Measurements from ENCODE around the gene RHOF. TPM values are rescaled to one million over a fixed set of nuclear protein-coding genes. Genes with fewer than 3 reads are reported as not detected.

The RHOF gene, protein sequence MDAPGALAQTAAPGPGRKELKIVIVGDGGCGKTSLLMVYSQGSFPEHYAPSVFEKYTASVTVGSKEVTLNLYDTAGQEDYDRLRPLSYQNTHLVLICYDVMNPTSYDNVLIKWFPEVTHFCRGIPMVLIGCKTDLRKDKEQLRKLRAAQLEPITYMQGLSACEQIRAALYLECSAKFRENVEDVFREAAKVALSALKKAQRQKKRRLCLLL
- total RNA-seq, result 100 to 1,000 TPM; 136 to 141 TPM

- intact Hi-C loops (cut with micrococcal nuclease), result loop anchor here (2.0 to 10.0 kb wide), 6 partner anchors 167 to 1211 kb away; partner anchors contain the start of genes DIABLO, KDM2B, ORAI1 and POP5
- Mint-ChIP-seq H3K36me3 (peaks cover 38% of the 10 kb centered on the region), H3K27ac (peak within 1 kb of the TSS; percentile 99), H3K9me3 (no peaks in the 10 kb centered on the region), H3K4me1 (ENCODE audit: low read depth) (peaks cover 58% of the 10 kb centered on the region), H3K27me3 (no peaks in the 10 kb centered on the region), H3K4me3 (peak within 1 kb of the TSS; percentile 88)
- POLR2A ChIA-PET, result interaction anchor here (1.0 to 8.2 kb wide), 10 partner anchors 9 to 135 kb away, joined by 3 to 127 read pairs (median 8); partner anchors contain the start of genes PSMD9, SETD1B and TMEM120B
- CTCF ChIA-PET, result interaction anchor here (0.6 to 18.5 kb wide), 31 partner anchors 14 to 558 kb away, joined by 3 to 856 read pairs (median 10); partner anchors contain the start of genes CFAP251, ORAI1, PSMD9 and SETD1B
- DNase-seq, result peak; percentile 83
Observed at GRCh38 chr12:121793440-121793837, at the start of gene RHOF. RHOF (minus strand) TSS chr12:121793688; CDS start chr12:121793633, 55 bp downstream.

- intact Hi-C loops (cut with micrococcal nuclease), result loop anchor here (1.0 to 2.0 kb wide), 2 partner anchors 45 to 48 kb away; partner anchors contain the start of gene PSMD9
- peak overlapping the region; percentile 99 for H3K4me3 Mint-ChIP-seq
- peaks cover 15% of the 10 kb centered on the region for H3K4me1 Mint-ChIP-seq (ENCODE audit: low read depth)
- ChIA-PET CTCF (interaction anchor here (1.8 to 3.0 kb wide), 3 partner anchors 29 to 48 kb away, joined by 9 to 20 read pairs (median 13); partner anchors contain the start of gene PSMD9), POLR2A (interaction anchor here (1.0 kb wide), 1 partner anchor 16 kb away, joined by 3 read pairs; no protein-coding TSS in a partner anchor)
- peak overlapping the region; percentile 92 for H3K27ac Mint-ChIP-seq
- H3K9me3 Mint-ChIP-seq, result no peaks in the 10 kb centered on the region
- no peaks in the 10 kb centered on the region for H3K27me3 Mint-ChIP-seq
- H3K36me3 Mint-ChIP-seq, result no peaks in the 10 kb centered on the region
- DNase-seq, result no peak
Observed at GRCh38 chr12:121839993-121840761, 46.7 kb upstream of the RHOF start.

GRCh38 chr12:121839106-121839992, 45.9 kb upstream of the RHOF start:
- Mint-ChIP-seq H3K9me3 (no peaks in the 10 kb centered on the region), H3K36me3 (no peaks in the 10 kb centered on the region), H3K4me3 (peak overlapping the region; percentile 99), H3K27me3 (no peaks in the 10 kb centered on the region), H3K27ac (peak overlapping the region; percentile 92), H3K4me1 (ENCODE audit: low read depth) (peaks cover 15% of the 10 kb centered on the region)
- peak; percentile 100 for DNase-seq
- intact Hi-C loops (cut with micrococcal nuclease), result loop anchor here (1.0 to 2.0 kb wide), 2 partner anchors 45 to 49 kb away; partner anchors contain the start of gene PSMD9
- ChIA-PET CTCF (interaction anchor here (0.9 to 3.4 kb wide), 7 partner anchors 28 to 127 kb away, joined by 3 to 21 read pairs (median 9); partner anchors contain the start of genes PSMD9, RHOF and TMEM120B), POLR2A (interaction anchor here (1.0 kb wide), 2 partner anchors 17 to 27 kb away, joined by 3 read pairs; no protein-coding TSS in a partner anchor)

- intact Hi-C loops (cut with micrococcal nuclease), result loop anchor here (2.0 kb wide), 1 partner anchor 43 kb away; no protein-coding TSS in a partner anchor
- peaks cover 19% of the 10 kb centered on the region for H3K4me1 Mint-ChIP-seq (ENCODE audit: low read depth)
- DNase-seq, result no peak
- no peak overlapping the region for H3K27ac Mint-ChIP-seq
- no peaks in the 10 kb centered on the region for H3K27me3 Mint-ChIP-seq
- ChIA-PET POLR2A (interaction anchor here (0.5 to 1.0 kb wide), 2 partner anchors 26 to 267 kb away, joined by 3 to 4 read pairs; no protein-coding TSS in a partner anchor), CTCF (interaction anchor here (0.6 to 3.4 kb wide), 6 partner anchors 25 to 359 kb away, joined by 3 to 21 read pairs (median 10); partner anchors contain the start of genes PSMD9 and RHOF)
- H3K36me3 Mint-ChIP-seq, result no peaks in the 10 kb centered on the region
- no peak overlapping the region for H3K4me3 Mint-ChIP-seq
- H3K9me3 Mint-ChIP-seq, result no peaks in the 10 kb centered on the region
Observed at GRCh38 chr12:121838126-121838525, 44.6 kb upstream of the RHOF start.

- no peaks in the 10 kb centered on the region for H3K27me3 Mint-ChIP-seq
- H3K4me1 Mint-ChIP-seq (ENCODE audit: low read depth), result peaks cover 21% of the 10 kb centered on the region
- H3K36me3 Mint-ChIP-seq, result no peaks in the 10 kb centered on the region
- H3K4me3 Mint-ChIP-seq, result no peak overlapping the region
- no peaks in the 10 kb centered on the region for H3K9me3 Mint-ChIP-seq
- H3K27ac Mint-ChIP-seq, result no peak overlapping the region
- ChIA-PET CTCF (interaction anchor here (1.0 to 3.4 kb wide), 4 partner anchors 26 to 359 kb away, joined by 3 to 21 read pairs (median 13); partner anchors contain the start of genes PSMD9 and RHOF), POLR2A (interaction anchor here (0.5 to 0.7 kb wide), 2 partner anchors 51 to 267 kb away, joined by 3 to 4 read pairs; no protein-coding TSS in a partner anchor)
- intact Hi-C loops (cut with micrococcal nuclease), result loop anchor here (2.0 kb wide), 1 partner anchor 43 kb away; no protein-coding TSS in a partner anchor
- DNase-seq, result no peak
Observed at GRCh38 chr12:121837680-121838079, 44.2 kb upstream of the RHOF start.

- Mint-ChIP-seq H3K4me3 (no peak overlapping the region), H3K4me1 (ENCODE audit: low read depth) (peaks cover 13% of the 10 kb centered on the region), H3K9me3 (no peaks in the 10 kb centered on the region), H3K27ac (no peak overlapping the region), H3K27me3 (no peaks in the 10 kb centered on the region), H3K36me3 (peaks cover 27% of the 10 kb centered on the region)
- POLR2A ChIA-PET, result no interaction called here
- intact Hi-C loops (cut with micrococcal nuclease), result no loop called here
- DNase-seq, result no peak
- CTCF ChIA-PET, result no interaction called here
Observed at GRCh38 chr12:121831571-121832245, 38.2 kb upstream of the RHOF start.

DNA sequence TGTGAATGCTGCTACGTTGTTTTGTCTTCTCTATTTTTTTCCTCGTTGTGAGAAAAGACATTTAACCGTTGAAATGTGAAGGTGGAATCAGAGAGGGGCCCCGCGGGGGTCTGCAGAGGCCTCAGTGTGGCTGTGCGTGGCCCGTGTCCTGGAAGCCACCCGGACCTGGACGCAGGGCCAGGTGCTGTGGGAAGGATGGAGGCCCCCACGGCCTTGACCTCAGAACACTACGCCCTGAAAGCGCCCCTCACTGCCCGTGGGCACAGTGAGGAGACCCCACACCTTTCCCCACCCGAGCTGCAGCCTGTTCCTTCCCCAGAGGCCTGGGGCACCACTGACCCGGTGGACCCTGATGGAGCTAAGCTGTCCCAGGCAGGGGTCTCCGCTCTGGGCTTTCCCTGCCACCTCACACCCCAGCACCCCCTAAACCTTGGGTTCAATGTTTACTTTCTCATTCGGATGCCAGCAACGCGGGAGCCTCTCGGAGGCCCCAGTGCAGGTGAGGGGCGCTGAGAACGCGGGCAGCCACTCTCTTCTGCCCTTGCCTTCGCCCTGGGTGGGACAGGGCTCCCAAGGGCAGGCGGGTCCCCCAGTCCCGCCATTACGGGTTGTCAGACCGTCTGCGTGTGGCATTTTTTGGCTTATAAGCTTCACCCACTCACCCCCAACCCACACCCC, 37.2 kb upstream of the RHOF start:
- no peak overlapping the region for H3K4me3 Mint-ChIP-seq
- H3K27ac Mint-ChIP-seq, result no peak overlapping the region
- no peaks in the 10 kb centered on the region for H3K9me3 Mint-ChIP-seq
- intact Hi-C loops (cut with micrococcal nuclease), result no loop called here
- ChIA-PET POLR2A (no interaction called here), CTCF (no interaction called here)
- H3K36me3 Mint-ChIP-seq, result peaks cover 33% of the 10 kb centered on the region
- DNase-seq, result no peak
- H3K4me1 Mint-ChIP-seq (ENCODE audit: low read depth), result peaks cover 13% of the 10 kb centered on the region
- no peaks in the 10 kb centered on the region for H3K27me3 Mint-ChIP-seq

- Mint-ChIP-seq H3K9me3 (no peaks in the 10 kb centered on the region), H3K36me3 (peaks cover 33% of the 10 kb centered on the region), H3K27ac (no peak overlapping the region), H3K4me3 (no peak overlapping the region), H3K27me3 (no peaks in the 10 kb centered on the region), H3K4me1 (ENCODE audit: low read depth) (peaks cover 13% of the 10 kb centered on the region)
- intact Hi-C loops (cut with micrococcal nuclease), result no loop called here
- ChIA-PET POLR2A (no interaction called here), CTCF (no interaction called here)
- DNase-seq, result no peak
Observed at GRCh38 chr12:121830134-121830533, 36.6 kb upstream of the RHOF start.

DNA sequence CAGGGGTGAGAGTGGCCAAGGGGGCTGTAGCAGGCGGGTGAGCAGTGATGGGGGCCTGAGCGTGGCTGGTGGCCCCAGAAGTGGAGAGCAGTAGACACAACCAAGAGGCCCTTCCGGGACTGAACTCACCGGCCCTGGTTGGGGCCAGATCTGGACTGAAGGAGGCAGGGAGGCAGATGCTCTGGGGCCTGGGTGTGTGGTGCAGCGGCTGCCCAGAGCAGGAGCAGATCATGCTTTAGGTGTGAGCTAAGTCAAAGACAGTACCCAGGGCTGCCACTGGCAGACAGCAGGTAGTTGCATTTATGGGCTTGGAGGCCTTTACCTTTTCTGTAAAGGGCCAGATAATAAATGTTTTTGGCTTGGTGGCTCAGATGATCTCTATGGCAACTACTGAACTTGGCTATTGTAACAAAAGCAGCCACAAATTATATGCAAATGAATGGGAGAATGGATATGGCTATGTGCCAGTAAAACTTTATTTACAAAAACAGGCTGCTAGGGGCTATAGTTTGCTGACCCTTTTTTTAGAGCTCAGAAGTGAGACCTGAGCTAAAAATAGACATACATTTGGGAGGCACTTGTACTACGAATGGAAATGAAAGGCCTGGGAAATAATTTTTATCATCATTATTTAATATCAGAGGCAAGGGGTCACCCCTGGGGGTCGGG, 35.9 kb upstream of the RHOF start:
- no peak for DNase-seq
- peaks cover 33% of the 10 kb centered on the region for H3K36me3 Mint-ChIP-seq
- intact Hi-C loops (cut with micrococcal nuclease), result no loop called here
- H3K27ac Mint-ChIP-seq, result no peak overlapping the region
- H3K4me1 Mint-ChIP-seq (ENCODE audit: low read depth), result peaks cover 13% of the 10 kb centered on the region
- H3K4me3 Mint-ChIP-seq, result no peak overlapping the region
- CTCF ChIA-PET, result interaction anchor here (3.1 kb wide), 1 partner anchor 17 kb away, joined by 11 read pairs; no protein-coding TSS in a partner anchor
- H3K9me3 Mint-ChIP-seq, result no peaks in the 10 kb centered on the region
- H3K27me3 Mint-ChIP-seq, result no peaks in the 10 kb centered on the region
- POLR2A ChIA-PET, result no interaction called here

DNA sequence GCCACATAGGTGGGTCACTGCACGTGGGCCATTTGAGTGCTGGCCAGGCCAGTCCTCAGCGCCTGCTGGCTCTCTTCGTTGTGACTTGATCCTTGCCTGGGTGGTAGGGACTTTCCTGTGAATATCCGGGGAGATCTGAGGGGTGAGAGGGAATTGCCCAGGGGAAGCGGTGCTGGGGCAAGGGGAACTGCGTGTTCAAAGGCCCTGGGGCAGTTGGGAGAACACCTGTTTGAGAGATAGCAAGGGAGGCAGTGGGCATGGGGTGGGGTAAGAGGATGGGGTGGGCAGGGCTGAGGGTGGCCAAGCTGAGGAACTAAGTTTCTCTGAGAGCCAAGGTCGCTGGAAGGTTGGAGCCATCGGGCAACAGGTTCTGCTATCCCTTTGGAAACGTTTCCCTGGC, 35.3 kb upstream of the RHOF start:
- CTCF ChIA-PET, result interaction anchor here (1.1 to 3.1 kb wide), 3 partner anchors 13 to 34 kb away, joined by 4 to 15 read pairs (median 11); partner anchors contain the start of gene RHOF
- intact Hi-C loops (cut with micrococcal nuclease), result no loop called here
- no peak for DNase-seq
- POLR2A ChIA-PET, result no interaction called here
- Mint-ChIP-seq H3K4me3 (no peak overlapping the region), H3K4me1 (ENCODE audit: low read depth) (peaks cover 13% of the 10 kb centered on the region), H3K27ac (no peak overlapping the region), H3K36me3 (peaks cover 37% of the 10 kb centered on the region), H3K9me3 (no peaks in the 10 kb centered on the region), H3K27me3 (no peaks in the 10 kb centered on the region)

Measured in activated CD4-positive, alpha-beta memory T cell treated with anti-CD3 and anti-CD28 coated beads for 36 hours (primary cell).